GM21825 (cell line): ENCODE results near the gene ABCA3.
"Not testable (repeated sequence)": the region's sequence is repeated elsewhere in the genome, so short reads cannot be mapped to it uniquely, and the experiment has no call there.

Experiments
- ATAC-seq: cut with Tn5 transposase; IDR thresholded peaks from one replicate; pipeline ENCODE4 v1.9.1; 2021; ENCODE audit warnings: mild to moderate bottlenecking, moderate library complexity; ENCODE audit not compliant: unreplicated experiment

Gene ABCA3

DNA sequence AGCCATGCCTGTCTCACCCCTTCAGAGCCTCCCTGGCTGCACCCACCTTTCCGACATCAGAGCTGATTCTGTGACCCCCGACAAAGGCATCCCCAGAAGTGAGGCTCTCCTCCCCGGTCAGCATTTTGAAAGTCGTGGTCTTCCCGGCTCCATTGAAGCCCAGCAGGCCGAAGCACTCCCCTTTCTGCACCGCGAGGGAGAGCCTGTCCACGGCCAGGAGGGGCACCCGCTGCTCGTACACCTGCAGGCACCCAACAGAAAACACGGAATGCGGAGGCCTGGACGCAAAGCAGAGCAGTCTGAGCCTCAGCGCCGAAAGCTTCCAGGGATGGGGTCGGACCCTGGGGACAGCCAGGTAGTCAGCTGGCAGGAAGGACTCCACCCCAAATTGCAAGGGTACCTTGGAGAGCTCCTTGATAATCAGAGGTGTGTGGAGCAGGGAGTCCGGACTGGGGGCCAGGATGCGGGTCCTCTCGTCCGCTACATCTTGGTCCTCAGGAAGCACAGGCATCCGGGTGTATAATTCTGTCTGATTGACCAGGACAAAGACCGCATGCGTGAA, 59.5 kb downstream of the ABCA3 start:
- no peak for ATAC-seq

DNA sequence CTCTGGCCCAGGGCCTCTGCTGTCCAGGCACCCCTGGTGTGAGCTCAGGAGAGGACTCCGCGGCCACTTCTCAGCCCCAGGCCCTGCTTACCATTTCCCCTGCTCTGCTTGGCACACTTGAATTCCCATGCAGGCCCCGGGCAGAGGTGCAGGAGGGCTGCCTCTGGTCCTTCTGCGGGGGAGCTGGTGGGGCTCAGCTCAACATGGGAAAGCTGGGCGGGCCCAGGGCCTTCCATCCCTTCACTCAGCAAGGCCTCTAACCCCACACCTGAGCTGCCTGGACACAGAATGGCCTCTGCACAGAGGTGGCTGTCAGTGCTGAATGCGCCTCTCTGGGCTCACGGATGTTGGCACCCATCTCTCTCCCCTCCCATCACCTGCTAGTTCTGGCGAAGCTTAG, 60.1 kb downstream of the ABCA3 start:
- no peak for ATAC-seq

DNA sequence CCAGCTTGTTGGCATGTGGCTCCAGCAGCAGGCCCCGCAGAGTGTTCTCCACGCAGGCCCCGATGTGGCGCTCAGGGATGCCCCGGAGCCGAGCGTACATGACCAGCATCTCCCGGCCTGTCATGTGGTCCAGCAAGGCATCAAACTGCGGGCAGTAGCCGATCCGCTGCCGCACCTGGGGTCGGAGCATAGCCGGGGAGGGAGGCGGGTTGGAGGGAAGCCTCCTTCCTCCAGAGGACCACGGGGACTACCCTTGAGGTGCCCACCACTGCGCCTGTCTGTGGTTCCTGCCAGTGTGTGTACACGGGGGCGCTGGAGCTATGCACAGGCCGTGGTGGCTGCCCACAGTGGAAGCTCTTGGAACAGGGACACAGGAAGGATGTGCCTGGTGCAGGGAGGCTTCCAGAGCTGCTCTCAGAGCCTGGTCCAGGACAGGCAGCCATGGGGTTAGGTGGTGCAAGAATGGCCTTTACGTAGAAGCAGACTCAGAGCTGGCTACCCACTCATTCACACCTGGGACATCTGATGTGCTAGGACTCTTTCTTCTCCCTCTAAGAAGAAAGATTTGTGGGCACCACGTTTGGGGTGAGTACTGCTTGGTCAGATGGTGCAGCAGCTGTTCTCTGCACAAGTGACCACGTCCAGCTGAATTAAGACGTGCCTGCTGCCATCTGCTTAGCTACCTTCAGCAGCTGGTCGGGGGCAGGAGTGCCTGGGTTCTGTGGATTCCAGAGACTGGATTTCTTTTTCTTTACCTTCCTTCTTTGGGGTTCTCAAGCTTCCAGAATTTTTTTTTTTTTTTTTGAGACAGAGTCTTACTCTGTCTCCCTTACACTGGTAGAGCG, 61.4 kb downstream of the ABCA3 start:
- no peak for ATAC-seq

DNA sequence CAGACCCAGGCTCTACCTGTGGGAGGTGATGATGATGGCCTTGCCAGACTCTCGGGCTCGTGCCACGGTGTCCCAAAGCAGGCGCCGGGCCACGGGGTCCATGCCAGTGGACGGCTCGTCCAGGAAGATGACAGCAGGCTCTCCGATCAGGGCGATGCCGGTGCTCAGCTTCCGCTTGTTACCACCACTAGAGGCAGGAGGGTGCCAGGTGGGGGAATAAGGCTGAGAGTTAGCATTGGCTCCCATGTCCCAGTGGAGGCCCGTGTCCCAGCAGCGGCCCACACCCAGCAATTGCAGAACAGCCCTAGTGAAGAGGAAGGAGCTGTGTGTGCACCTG, 62.3 kb downstream of the ABCA3 start:
- no peak for ATAC-seq

- no peak for ATAC-seq
Measured at GRCh38 chr16:2277466-2278271, 62.9 kb downstream of the ABCA3 start.

DNA sequence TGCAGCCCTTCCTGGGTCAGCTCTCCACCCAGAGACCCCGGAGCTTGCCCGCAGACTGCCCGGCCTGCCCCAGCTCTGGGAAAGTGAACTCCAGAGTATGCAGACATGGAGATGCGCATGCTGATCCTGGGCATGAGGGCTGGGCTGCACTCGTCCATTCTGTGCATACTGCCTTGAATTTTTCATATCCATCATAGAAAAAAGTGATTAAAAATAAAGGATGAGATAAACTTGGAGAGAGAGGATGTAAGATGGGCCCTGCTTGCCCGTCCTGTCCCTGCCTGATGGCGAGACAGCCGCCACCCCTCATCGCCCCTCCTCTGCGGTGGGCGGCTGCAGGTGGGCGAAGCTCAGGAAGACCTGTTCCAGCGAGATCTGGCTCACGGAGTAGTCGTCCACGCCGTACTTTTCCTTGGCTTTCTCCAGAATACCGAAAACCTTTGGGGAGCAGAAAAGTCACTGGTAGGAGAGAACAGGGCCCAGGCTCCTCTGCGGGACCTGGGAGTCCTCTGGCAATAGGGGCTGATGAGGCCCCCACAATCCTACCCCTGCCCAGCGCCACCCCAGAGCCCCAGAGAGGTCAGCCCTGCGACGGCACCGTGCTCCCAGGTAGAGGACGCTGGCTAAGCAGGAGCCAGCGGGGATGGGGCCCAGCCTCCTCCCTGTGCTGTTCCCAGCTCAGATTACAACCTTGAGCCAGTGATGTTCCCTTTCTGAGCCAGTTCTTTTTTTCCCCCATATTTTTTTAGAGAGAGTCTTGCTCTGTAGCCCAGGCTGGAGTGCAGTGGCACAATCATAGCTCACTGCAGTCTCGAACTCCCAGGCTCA, 63.9 kb downstream of the ABCA3 start:
- no peak for ATAC-seq

- ATAC-seq, result no peak
Measured at GRCh38 chr16:2275476-2276367, 64.8 kb downstream of the ABCA3 start.

- ATAC-seq, result no peak
Measured at GRCh38 chr16:2273931-2274330, 66.6 kb downstream of the ABCA3 start.

GRCh38 chr16:2273484-2273883, 67.0 kb downstream of the ABCA3 start:
- ATAC-seq, result no peak

DNA sequence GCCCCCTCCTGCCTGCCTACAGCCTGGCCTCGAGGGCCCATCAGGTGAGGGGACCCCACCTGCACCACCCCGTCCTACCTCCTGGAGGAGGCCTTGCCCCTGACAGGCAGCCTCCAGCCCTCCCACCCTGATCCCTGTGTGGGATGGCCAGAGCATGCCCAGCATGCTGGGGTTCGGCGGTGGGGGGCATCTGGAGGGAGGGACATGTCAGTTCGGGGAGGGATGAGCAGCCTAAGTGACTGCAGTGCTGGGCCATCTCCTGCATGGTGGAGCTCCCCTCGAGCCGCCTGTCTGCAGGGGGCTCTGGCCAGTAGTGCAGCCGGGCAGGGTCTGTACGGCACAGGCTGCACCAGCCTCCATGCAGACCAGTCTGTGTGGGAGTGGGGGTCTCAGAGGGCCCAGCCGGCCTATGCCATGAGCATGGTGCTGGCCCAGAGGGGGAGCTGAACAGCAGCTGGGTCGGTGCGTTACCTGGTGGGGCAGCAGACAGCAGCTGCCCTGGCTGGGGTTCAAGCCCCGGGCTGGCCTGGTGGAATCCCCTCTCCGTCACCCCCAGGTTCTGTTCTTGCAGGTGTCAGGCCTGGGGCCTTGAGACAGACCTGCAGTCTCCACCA, 68.6 kb downstream of the ABCA3 start:
- ATAC-seq, result no peak

DNA sequence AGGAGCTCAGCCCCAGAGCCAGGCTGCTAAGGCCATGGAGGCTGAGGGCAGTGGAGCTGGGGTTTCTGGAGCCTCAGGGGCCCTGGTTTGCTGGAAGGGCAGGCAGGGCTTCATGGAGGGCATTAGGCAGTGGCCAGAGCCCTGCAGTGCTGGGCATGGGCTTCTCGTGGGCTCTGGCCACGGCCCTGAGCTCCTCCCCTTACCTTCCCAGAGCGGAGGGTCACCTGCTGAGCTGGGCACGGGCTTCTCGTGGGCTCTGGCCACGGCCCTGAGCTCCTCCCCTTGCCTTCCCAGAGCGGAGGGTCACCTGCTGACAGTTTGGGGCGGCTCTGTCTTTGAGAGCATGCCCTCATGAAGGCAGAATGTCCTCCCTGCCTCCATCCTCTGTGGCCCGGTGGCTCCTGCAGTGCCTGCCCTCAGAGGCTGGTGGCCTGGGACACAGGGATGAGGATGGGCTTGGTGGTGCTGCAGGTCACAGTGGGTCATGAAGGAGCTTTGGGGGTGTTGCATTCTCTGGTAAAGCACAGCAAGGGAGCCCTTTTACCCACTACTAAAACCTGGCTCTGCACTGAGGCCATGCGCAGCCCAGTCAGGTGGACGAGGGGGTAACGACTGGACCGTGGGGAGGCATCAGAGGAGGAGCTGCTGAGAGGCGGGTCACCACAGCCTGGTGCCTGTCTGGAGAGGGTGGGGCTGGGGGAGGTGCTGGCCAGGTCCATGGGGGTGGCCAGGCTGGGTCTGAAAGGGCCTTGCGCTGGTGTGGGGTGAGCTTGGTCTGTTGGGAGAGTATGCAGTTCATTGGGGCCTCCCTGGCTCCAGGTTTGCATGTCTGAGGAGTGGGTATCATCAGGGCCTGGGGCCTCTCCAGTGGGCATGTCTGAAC, 69.7 kb downstream of the ABCA3 start:
- no peak for ATAC-seq

DNA sequence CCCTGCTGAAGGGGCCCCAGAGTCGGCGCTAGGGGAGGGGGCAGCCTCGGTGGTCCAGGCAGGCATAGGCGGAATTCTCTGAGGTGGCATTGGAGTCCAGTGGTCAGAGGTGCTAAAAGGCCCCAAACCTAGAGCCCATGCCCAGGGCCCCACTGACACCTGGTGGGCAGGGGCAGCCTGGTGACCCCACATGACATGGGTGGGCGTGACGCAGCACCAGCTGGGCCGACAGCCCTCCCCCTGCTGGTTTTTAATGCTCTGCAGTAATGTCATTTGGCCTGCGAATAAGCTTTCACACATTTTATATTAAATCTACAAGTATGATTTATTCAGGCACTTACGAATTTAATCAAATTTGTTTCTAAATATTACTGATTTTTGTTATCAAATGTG, 70.5 kb downstream of the ABCA3 start:
- ATAC-seq, result no peak

- ATAC-seq, result peak; percentile 77
Measured at GRCh38 chr16:2267913-2268666, 72.4 kb downstream of the ABCA3 start, which contains the start of gene RNPS1. Gene RNPS1 (minus strand): TSS chr16:2268126. CDS start chr16:2264643, 3,483 bp downstream.

DNA sequence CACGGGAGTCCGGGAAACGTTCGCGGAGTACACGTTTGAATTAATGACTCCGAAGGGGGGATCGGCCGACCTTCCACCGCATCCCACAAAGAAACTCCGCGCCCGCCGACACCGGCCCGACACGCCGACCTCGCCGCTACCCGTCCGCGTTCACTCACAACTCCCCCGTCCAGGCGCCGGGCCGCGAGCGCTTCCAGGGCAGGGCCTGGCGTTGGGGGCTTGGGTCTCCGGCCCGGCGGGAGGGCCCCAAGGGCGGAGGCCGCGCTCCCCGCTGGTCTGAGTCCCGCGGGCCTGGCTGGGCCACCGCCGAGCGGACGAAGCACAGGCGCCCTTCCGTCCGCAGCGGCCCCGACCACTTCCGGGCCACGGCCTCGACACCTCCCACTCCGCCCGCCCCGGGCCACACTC, 73.0 kb downstream of the ABCA3 start:
- peak; percentile 45 for ATAC-seq

DNA sequence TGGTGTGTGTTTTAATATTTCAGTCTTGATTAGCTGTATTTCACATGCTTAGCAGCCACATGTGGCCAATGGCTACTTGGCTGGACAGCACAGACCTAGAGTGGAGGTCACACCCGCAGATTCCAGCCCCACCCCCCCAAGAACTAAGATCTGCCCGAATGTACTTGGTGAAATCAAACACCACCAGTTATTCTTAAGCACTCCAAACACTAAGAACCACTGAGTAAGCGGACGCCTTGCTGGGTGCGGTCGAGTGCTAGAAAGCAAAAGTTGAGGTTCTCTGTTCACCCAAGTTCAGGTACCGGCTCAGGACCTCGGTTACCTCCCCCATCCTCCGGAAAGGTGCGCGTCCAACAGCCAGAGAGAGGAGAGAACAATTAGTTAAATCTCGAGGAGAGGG, 73.6 kb downstream of the ABCA3 start:
- ATAC-seq, result not testable (repeated sequence)

GRCh38 chr16:2263026-2263425, 77.5 kb downstream of the ABCA3 start:
- ATAC-seq, result not testable (repeated sequence)

DNA sequence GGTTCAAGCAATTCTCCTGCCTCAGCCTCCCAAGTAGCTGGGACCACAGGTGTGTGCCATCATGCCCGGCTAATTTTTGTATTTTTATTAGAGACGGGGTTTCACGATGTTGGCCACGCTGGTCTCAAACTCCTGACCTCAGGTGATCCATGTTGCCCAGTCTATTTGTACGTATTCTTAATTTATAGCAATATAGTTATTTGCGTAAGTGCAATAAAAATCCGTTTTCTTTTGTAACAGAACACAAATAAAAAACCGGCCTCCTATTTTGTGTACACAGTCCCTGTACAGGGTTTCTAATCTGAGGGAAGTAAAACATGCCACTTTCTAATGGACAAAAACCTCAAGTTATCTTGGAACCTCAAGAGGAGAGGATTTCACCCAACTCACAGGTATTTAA, 80.3 kb downstream of the ABCA3 start:
- ATAC-seq, result no peak

GRCh38 chr16:2258530-2258929, 82.0 kb downstream of the ABCA3 start:
- ATAC-seq, result not testable (repeated sequence)
